Measurements from ENCODE around the gene CCBE1.

Gene CCBE1

GRCh38 chr18:59395226-59396175 lies 301.7 kb downstream of the CCBE1 start:
- no peak for DNase-seq (ENCODE audit: low read depth, low spot score)

- no peak for DNase-seq (ENCODE audit: low read depth, low spot score)
Measured at GRCh38 chr18:59393381-59393780, 303.8 kb downstream of the CCBE1 start.

- DNase-seq (ENCODE audit: low read depth, low spot score), result no peak
Measured at GRCh38 chr18:59388817-59389216, 308.4 kb downstream of the CCBE1 start.

GRCh38 chr18:59387687-59388565 lies 309.3 kb downstream of the CCBE1 start:
- DNase-seq (ENCODE audit: low read depth, low spot score), result no peak

- DNase-seq (ENCODE audit: low read depth, low spot score), result no peak
Measured at GRCh38 chr18:59386909-59387686, 310.1 kb downstream of the CCBE1 start.

- DNase-seq (ENCODE audit: low read depth, low spot score), result no peak
Measured at GRCh38 chr18:59385191-59385590, 312.0 kb downstream of the CCBE1 start.

GRCh38 chr18:59383851-59384250 lies 313.4 kb downstream of the CCBE1 start:
- no peak for DNase-seq (ENCODE audit: low read depth, low spot score)

GRCh38 chr18:59382383-59382782 lies 314.8 kb downstream of the CCBE1 start:
- DNase-seq (ENCODE audit: low read depth, low spot score), result no peak

- DNase-seq (ENCODE audit: low read depth, low spot score), result no peak
Measured at GRCh38 chr18:59381949-59382348, 315.3 kb downstream of the CCBE1 start.
